OCI-LY7 (cell line): ENCODE measurements around the gene ACAA2. TPM values are rescaled to one million over a fixed set of nuclear protein-coding genes. Genes with fewer than 3 reads are reported as not detected.

ENCODE experiments used
- BruUV-seq: library from RNA; stranded (reverse); fragments of 400-500 nt; replicated peaks from 2 replicates; lab custom pipeline; 2021; lab: Mats Ljungman, UMichigan
- CTCF ChIA-PET: fragments of 300-600 bp; sonication (Branson Sonifier 250); formaldehyde crosslinking; loops from one replicate; lab custom pipeline; 2022; ENCODE audit warnings: antibody characterized with exemption; ENCODE audit not compliant: unreplicated experiment; lab: Charles Lee
- POLR2A ChIA-PET: fragments of 300-600 bp; sonication (Branson Sonifier 250); formaldehyde crosslinking; loops from one replicate; lab custom pipeline; 2022; ENCODE audit warnings: antibody characterized with exemption; lab: Charles Lee
- DNase-seq: peaks from one replicate; pipeline ENCODE4 v3.0.0-alpha.2; 2015; ENCODE audit warnings: low spot score
- H2AFZ ChIP-seq: fragments of 200-600 bp; sonication (generic), shearing (Covaris generic); 2 replicates; pipeline ENCODE4 v1.6.1; 2014; ENCODE audit warnings: mild to moderate bottlenecking, antibody characterized with exemption, low read length, moderate library complexity
- H3K27ac ChIP-seq: fragments of 200-600 bp; sonication (generic); 2 replicates; pipeline ENCODE4 v1.5.1; 2014; ENCODE audit warnings: mixed run types, low read depth, mild to moderate bottlenecking, moderate library complexity, low read length, inconsistent platforms; ENCODE audit not compliant: poor library complexity, severe bottlenecking
- H3K36me3 ChIP-seq: fragments of 200-600 bp; sonication (generic); 2 replicates; pipeline ENCODE4 v1.6.1; 2014; ENCODE audit warnings: mild to moderate bottlenecking, antibody characterized with exemption, low read length, moderate library complexity, mixed read lengths; ENCODE audit not compliant: insufficient read depth
- H3K4me1 ChIP-seq: fragments of 200-600 bp; sonication (generic); 2 replicates; pipeline ENCODE4 v1.5.1; 2014; ENCODE audit warnings: mild to moderate bottlenecking, low read length; ENCODE audit not compliant: insufficient read depth, poor library complexity, severe bottlenecking
- H3K4me2 ChIP-seq: fragments of 200-600 bp; sonication (generic); 2 replicates; pipeline ENCODE4 v1.6.1; 2014; ENCODE audit warnings: mild to moderate bottlenecking, low read length
- H3K4me3 ChIP-seq: fragments of 200-600 bp; sonication (generic); 2 replicates; pipeline ENCODE4 v1.5.1; 2014; ENCODE audit warnings: mild to moderate bottlenecking, low read depth, low read length; ENCODE audit not compliant: poor library complexity, severe bottlenecking
- H3K79me2 ChIP-seq: fragments of 200-600 bp; sonication (generic); 2 replicates; pipeline ENCODE4 v1.6.1; 2016; ENCODE audit warnings: low read depth, mild to moderate bottlenecking, low read length, moderate library complexity, mixed read lengths; ENCODE audit not compliant: insufficient read depth
- H3K9me2 ChIP-seq: fragments of 200-600 bp; sonication (generic); 2 replicates; pipeline ENCODE4 v1.6.1; 2016; ENCODE audit warnings: mild to moderate bottlenecking, low read length, mixed read lengths; ENCODE audit not compliant: insufficient read depth
- H3K9me3 ChIP-seq: fragments of 200-600 bp; sonication (generic); 2 replicates; pipeline ENCODE4 v1.6.1; 2014; ENCODE audit warnings: mild to moderate bottlenecking, mixed run types, low read length, mixed read lengths
- H4K20me1 ChIP-seq: fragments of 200-600 bp; sonication (generic); 2 replicates; pipeline ENCODE4 v1.6.1; 2014; ENCODE audit warnings: mild to moderate bottlenecking, antibody characterized with exemption, low read length, moderate library complexity, mixed read lengths; ENCODE audit not compliant: insufficient read depth
- EZH2phosphoT487 ChIP-seq: fragments of 200-600 bp; sonication (generic); IDR thresholded peaks from 2 replicates; pipeline ENCODE4 v1.6.1; 2018; ENCODE audit warnings: low read depth, borderline replicate concordance, mild to moderate bottlenecking, mixed run types, antibody characterized with exemption, low read length, moderate library complexity, mixed read lengths
- intact Hi-C: fragments of 100-400 bp; cut with micrococcal nuclease; formaldehyde crosslinking; loops from one replicate; pipeline ENCODE4 v1.10.0; 2022; ENCODE audit not compliant: unreplicated experiment
- total RNA-seq, 2 experiments: library from RNA; depleted of rRNA in 1 of 2; stranded (reverse); fragments of >200 nt in 1 of 2; shearing (Covaris generic) in 1 of 2; gene quantifications; 2 replicates each; pipeline ENCODE4 v1.2.3, GENCODE V29; 2014 to 2022
- TF ChIP-seq, protein P1 (sequence below): fragments of 200-600 bp; sonication (generic); conservative IDR thresholded peaks from 2 replicates; pipeline ENCODE4 v1.5.1; 2014; ENCODE audit warnings: mild to moderate bottlenecking, antibody characterized with exemption, low read length, moderate library complexity, mixed read lengths

ACAA2 gene
- total RNA-seq, 2 experiments from 2014 or later = 30.8 to 54.4 TPM

DNA sequence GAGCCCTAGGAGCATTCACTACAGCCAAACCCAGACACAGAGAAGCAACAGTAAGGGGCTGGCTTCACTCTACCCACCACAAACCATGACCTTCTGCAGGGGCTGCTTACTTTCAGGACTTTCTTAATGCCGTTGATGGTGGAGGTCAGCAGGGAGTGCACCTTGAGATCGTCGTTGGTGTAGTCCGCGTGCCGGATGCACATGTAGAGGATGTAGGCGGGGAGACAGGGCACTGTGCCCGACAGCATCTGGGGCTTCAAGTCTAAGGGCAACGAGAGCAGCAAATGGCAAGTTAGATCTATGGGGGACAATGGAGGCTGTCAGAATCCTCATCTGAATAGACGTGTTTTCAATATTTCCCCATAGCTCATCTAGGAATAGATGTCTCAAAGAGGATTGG, 29.8 kb upstream of the ACAA2 start:
- Histone ChIP-seq H3K9me2 (no peaks in the 10 kb centered on the region), H3K4me1 (no peaks in the 10 kb centered on the region), H3K4me2 (no peak overlapping the region), H3K79me2 (no peaks in the 10 kb centered on the region), H3K9me3 (no peaks in the 10 kb centered on the region), H2AFZ (no peak overlapping the region), H4K20me1 (no peaks in the 10 kb centered on the region), H3K27ac (no peak overlapping the region), H3K4me3 (no peak overlapping the region), H3K36me3 (no peaks in the 10 kb centered on the region)
- DNase-seq = no peak
- TF ChIP-seq, protein P1, sequence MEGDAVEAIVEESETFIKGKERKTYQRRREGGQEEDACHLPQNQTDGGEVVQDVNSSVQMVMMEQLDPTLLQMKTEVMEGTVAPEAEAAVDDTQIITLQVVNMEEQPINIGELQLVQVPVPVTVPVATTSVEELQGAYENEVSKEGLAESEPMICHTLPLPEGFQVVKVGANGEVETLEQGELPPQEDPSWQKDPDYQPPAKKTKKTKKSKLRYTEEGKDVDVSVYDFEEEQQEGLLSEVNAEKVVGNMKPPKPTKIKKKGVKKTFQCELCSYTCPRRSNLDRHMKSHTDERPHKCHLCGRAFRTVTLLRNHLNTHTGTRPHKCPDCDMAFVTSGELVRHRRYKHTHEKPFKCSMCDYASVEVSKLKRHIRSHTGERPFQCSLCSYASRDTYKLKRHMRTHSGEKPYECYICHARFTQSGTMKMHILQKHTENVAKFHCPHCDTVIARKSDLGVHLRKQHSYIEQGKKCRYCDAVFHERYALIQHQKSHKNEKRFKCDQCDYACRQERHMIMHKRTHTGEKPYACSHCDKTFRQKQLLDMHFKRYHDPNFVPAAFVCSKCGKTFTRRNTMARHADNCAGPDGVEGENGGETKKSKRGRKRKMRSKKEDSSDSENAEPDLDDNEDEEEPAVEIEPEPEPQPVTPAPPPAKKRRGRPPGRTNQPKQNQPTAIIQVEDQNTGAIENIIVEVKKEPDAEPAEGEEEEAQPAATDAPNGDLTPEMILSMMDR = no peak
- no peak for TF ChIP-seq EZH2phosphoT487
- intact Hi-C loops = no loop called here
- CTCF ChIA-PET = no interaction called here
- BruUV-seq = no TSS peak
- POLR2A ChIA-PET = no interaction called here

DNA sequence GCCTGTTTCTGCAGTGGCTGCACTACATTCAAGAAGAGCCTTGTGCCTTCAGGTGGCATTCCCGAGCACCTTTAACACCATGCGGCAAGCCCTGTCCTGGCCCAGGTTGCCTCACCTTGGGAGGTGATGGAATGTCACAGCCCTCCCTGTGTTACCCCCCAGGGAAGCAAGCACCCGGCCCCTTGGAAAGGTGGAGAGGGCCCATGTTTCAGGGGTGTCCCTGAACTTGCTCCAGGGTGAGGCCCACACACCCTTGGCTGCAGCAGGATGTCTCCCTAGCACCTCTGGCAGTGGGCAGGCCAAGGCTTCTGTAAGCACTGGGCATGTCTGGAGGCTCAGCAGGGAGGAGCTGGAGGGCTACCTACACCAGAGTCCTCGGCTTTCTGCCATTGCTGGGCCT, 29.3 kb upstream of the ACAA2 start:
- no peak for DNase-seq
- CTCF ChIA-PET = no interaction called here
- POLR2A ChIA-PET = no interaction called here
- Histone ChIP-seq H3K4me1 (no peaks in the 10 kb centered on the region), H3K4me3 (no peak overlapping the region), H3K4me2 (no peak overlapping the region), H3K27ac (no peak overlapping the region), H3K79me2 (no peaks in the 10 kb centered on the region), H2AFZ (no peak overlapping the region), H3K36me3 (no peaks in the 10 kb centered on the region), H3K9me2 (no peaks in the 10 kb centered on the region), H3K9me3 (no peaks in the 10 kb centered on the region), H4K20me1 (no peaks in the 10 kb centered on the region)
- TF ChIP-seq, protein P1 = no peak
- TF ChIP-seq EZH2phosphoT487 = no peak
- intact Hi-C loops = no loop called here
- no TSS peak for BruUV-seq

DNA sequence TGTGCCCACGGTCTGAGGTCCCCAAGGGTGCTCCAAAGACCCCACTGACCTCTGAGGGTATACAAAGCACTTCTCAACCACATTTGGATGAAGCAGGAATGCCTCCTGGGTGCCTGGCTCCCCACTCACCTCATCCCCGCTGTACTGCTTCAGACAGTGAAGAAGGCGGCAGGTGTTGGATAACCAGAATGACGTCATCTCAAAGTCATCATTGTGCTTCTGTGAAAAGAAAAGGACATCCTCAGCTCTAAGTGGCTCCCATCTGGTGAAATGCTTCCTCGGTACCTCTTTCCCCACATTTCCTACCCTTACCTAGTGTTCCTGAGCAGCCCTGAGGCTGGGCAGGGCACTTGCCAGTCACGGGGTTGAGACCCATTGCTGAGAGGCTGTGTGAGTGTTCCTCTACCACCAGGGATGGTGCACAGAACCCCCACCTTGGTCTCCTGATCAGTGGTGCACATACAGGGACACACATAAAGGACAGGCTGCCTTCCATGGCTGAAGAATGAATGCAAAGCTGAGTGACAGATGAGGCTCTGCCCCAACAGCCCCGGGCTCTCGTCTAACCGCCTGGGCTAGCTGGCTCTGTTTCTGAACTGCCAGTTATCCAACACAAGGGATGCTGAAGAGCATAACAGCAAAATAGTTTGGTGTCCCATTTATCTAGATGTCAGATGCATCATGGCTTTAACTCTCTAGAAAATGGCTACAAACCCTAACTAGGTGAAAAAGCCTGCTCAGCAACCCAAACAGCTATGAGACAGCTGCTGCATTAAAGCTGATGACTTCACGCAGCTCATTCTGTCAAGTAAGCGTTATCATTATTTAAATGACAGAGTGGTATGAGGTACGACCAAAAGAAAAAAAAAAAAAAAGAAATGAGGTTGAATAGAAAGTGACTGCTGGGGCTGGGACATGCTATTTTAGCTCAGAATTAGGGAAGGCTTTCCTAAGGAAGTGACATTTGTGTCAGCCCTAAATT, 28.2 kb upstream of the ACAA2 start:
- Histone ChIP-seq H3K27ac (no peak overlapping the region), H3K4me2 (no peak overlapping the region), H4K20me1 (no peaks in the 10 kb centered on the region), H3K36me3 (no peaks in the 10 kb centered on the region), H3K79me2 (no peaks in the 10 kb centered on the region), H3K4me3 (no peak overlapping the region), H3K4me1 (no peaks in the 10 kb centered on the region), H3K9me2 (no peaks in the 10 kb centered on the region), H2AFZ (no peak overlapping the region), H3K9me3 (no peaks in the 10 kb centered on the region)
- ChIA-PET CTCF (no interaction called here), POLR2A (no interaction called here)
- TF ChIP-seq, protein P1 = no peak
- no peak for TF ChIP-seq EZH2phosphoT487
- no peak for DNase-seq
- intact Hi-C loops = no loop called here
- BruUV-seq = no TSS peak
